Breast epithelium (tissue), 4 donors: Measurements from ENCODE around the gene BCL2. TPM values are rescaled to one million over a fixed set of nuclear protein-coding genes. Genes with fewer than 3 reads are reported as not detected.

Experiments used
- DNase-seq, 2 donors: peaks; one replicate each; pipeline ENCODE4 v3.0.0-alpha.2; 2019; ENCODE audit warnings: low spot score in 2 of 2
- H3K27ac ChIP-seq, 2 donors: fragments of 200-600 bp; sonication (generic) in 1 of 2; one replicate each; pipeline ENCODE4 v1.5.1; 2016 to 2019; ENCODE audit warnings: mild to moderate bottlenecking in 1 of 2
- H3K27me3 ChIP-seq, 2 donors: fragments of 200-600 bp; sonication (generic) in 1 of 2; one replicate each; pipeline versions ENCODE4 v1.5.1 to v1.6.0; 2017 to 2019; ENCODE audit warnings: control low read depth in 1 of 2, mild to moderate bottlenecking in 1 of 2
- H3K36me3 ChIP-seq: fragments of 200-600 bp; one replicate; pipeline ENCODE4 v1.5.1; 2019
- H3K4me1 ChIP-seq, 2 donors: fragments of 200-600 bp; sonication (generic); one replicate each; pipeline ENCODE4 v1.5.1; 2016 to 2019; ENCODE audit warnings: control low read depth in 1 of 2
- H3K4me3 ChIP-seq, 3 donors: fragments of 200-600 bp; sonication (generic); 1 replicate in 2 of 3; 2 replicates in 1 of 3; pipeline ENCODE4 v1.5.1; 2016 to 2019; ENCODE audit warnings: mild to moderate bottlenecking in 3 of 3, moderate library complexity in 2 of 3
- H3K9me3 ChIP-seq, 2 donors: fragments of 200-600 bp; sonication (generic) in 1 of 2; one replicate each; pipeline ENCODE4 v1.5.1; 2016 to 2019; ENCODE audit warnings: control low read depth in 1 of 2
- POLR2A ChIP-seq: fragments of 450-650 bp; IDR thresholded peaks from one replicate; pipeline ENCODE4 v1.6.1; 2016; ENCODE audit warnings: antibody characterized with exemption, mild to moderate bottlenecking, moderate library complexity
- POLR2AphosphoS5 ChIP-seq, 3 donors: sonication (generic); formaldehyde crosslinking; IDR thresholded peaks; one replicate each; pipeline ENCODE4 v1.6.1; 2017; ENCODE audit warnings: antibody characterized with exemption in 3 of 3
- intact Hi-C: fragments of 100-400 bp; cut with DNase I; formaldehyde crosslinking; loops from one replicate; pipeline ENCODE4 v1.15.1; 2023; ENCODE audit warnings: low total_unique reads
- total RNA-seq, 3 donors: library from RNA; depleted of rRNA; stranded (reverse); fragments of >200 nt; gene quantifications; one replicate each; pipeline ENCODE4 v1.1.0, GENCODE V29; 2016
- TF ChIP-seq, protein P1 (sequence below), 3 donors: fragments of 450-650 bp; IDR thresholded peaks; one replicate each; pipeline ENCODE4 v1.5.1; 2016 to 2017; ENCODE audit warnings: antibody characterized with exemption in 3 of 3, mild to moderate bottlenecking in 3 of 3, moderate library complexity in 3 of 3

The BCL2 gene
- total RNA-seq, 3 donors from 2014 or later, result 41.3 to 82.5 (median 43.6) TPM

DNA sequence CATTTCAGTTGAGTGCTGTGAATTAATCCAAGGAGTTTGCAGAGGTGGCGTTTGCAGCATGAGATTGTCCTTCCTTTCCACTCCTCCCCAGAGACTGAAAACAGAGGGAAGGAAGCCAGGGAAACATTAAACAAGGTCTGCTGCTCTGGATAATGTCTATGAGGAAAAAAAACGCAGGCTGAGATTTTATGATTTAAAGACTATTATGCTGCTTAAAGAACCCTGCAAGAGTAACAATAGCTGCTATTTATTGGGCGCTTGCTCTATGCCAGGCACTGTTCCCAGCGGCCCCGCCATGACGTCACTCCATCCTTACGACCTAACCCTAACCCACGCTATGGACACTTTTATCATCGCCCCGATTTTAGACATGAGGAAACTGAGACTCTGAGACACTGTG lies 222.4 kb downstream of the BCL2 start:
- Histone ChIP-seq H3K36me3 (no peaks in the 10 kb centered on the region), H3K4me3 (no peak overlapping the region), H3K9me3 (no peaks in the 10 kb centered on the region), H3K4me1 (no peaks in the 10 kb centered on the region), H3K27me3 (no peaks in the 10 kb centered on the region), H3K27ac (no peak overlapping the region)
- intact Hi-C loops, result no loop called here
- no peak for DNase-seq
- TF ChIP-seq POLR2AphosphoS5 (IDR thresholded peaks at IDR 0.05) (no peak), POLR2A (no peak)
- TF ChIP-seq, protein P1, sequence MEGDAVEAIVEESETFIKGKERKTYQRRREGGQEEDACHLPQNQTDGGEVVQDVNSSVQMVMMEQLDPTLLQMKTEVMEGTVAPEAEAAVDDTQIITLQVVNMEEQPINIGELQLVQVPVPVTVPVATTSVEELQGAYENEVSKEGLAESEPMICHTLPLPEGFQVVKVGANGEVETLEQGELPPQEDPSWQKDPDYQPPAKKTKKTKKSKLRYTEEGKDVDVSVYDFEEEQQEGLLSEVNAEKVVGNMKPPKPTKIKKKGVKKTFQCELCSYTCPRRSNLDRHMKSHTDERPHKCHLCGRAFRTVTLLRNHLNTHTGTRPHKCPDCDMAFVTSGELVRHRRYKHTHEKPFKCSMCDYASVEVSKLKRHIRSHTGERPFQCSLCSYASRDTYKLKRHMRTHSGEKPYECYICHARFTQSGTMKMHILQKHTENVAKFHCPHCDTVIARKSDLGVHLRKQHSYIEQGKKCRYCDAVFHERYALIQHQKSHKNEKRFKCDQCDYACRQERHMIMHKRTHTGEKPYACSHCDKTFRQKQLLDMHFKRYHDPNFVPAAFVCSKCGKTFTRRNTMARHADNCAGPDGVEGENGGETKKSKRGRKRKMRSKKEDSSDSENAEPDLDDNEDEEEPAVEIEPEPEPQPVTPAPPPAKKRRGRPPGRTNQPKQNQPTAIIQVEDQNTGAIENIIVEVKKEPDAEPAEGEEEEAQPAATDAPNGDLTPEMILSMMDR (IDR thresholded peaks at IDR 0.05), result no peak

DNA sequence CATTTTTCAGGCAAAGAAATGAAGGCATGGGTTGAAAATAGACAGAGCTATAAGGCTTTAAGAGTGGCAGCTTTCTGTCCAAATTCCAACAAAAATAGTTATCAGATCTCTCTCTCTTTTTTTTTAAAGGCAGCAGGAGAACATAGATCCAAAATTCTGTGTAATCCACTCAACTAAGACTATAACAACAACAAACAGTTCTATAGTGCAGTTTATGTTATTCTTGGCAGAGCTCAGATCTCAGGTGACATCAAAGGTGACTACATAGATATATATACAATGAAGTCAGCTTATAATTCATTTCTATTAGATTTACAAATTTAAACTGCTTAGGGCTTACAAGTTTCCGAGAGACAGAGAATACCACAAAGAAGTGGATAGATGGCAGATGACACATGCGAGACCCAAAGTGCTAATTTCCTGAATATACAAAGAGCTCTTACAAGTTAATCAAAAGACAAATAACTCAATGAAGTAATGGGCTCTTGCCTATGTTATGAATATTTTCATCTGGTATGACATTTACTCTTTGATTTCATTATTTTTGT lies 223.2 kb downstream of the BCL2 start:
- intact Hi-C loops, result no loop called here
- TF ChIP-seq, protein P1 (IDR thresholded peaks at IDR 0.05), result no peak

DNA sequence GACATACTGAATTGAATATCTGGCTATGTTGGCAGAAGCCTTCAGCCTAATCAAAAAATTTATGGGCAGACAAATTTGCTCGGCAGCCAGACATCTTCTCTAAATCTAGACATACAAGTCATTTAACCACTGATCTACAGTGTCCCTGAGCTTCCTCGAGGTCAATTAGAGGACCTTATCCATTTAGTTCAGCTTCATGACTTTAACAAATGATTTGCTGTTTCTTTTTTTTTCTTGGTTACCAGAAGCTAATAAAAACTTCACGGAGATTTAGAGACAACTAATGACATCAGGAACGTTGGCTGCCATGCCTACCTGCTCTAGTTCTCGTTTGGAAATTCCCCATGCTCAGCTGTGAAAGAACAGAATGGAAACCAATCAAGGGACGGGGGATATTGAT lies 223.8 kb downstream of the BCL2 start:
- H3K27me3 ChIP-seq, result no peaks in the 10 kb centered on the region
- intact Hi-C loops, result no loop called here
- H3K4me3 ChIP-seq, result no peak overlapping the region
- H3K27ac ChIP-seq, result no peak overlapping the region
- no peak for DNase-seq
- TF ChIP-seq, protein P1 (IDR thresholded peaks at IDR 0.05), result no peak
- TF ChIP-seq POLR2A (no peak), POLR2AphosphoS5 (IDR thresholded peaks at IDR 0.05) (no peak)
- H3K4me1 ChIP-seq, result no peaks in the 10 kb centered on the region
- H3K36me3 ChIP-seq, result no peaks in the 10 kb centered on the region
- H3K9me3 ChIP-seq, result no peaks in the 10 kb centered on the region

More for the DNA sequence above, 223.2 kb downstream of the BCL2 start:
- no peak for DNase-seq
- no peaks in the 10 kb centered on the region for H3K27me3 ChIP-seq
- H3K4me1 ChIP-seq, result no peaks in the 10 kb centered on the region
- H3K27ac ChIP-seq, result no peak overlapping the region
- no peak overlapping the region for H3K4me3 ChIP-seq
- H3K36me3 ChIP-seq, result no peaks in the 10 kb centered on the region
- H3K9me3 ChIP-seq, result no peaks in the 10 kb centered on the region

DNA sequence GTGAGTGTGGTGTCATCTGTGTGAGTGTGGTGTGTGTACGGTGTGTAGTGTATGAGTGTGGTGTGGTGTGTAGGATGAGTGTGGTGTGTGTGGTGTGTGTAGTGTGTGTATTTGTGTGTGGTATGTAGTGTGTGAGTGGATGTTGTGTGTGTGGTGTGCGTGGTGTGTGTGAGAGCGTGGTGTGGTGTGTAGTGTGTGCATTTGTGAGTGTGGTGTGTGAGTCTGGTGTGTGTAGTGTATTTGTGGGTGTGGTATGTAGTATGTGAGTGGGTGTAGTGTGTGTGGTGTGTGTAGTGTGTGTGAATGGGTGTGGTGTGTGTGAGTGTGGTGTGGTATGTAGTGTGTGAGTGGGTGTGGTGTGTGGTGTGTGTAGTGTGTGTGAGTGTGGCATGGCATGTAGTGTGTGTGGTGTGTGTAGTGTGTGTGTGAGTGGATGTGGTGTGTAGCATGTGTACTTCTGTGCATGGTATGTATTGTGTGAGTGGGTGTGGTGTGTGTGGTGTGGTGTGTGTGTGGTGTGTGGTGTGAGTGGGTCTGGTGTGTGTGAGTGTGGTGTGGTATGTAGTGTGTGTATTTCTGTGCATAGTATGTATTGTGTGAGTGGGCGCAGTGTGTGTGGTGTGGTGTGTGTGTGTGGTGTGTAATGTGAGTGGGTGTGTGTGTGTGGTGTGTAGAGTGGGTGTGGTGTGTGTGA lies 227.8 kb downstream of the BCL2 start:
- no peaks in the 10 kb centered on the region for H3K9me3 ChIP-seq
- no peak overlapping the region for H3K27ac ChIP-seq
- no peaks in the 10 kb centered on the region for H3K4me1 ChIP-seq
- H3K27me3 ChIP-seq, result no peaks in the 10 kb centered on the region
- intact Hi-C loops, result no loop called here
- no peaks in the 10 kb centered on the region for H3K36me3 ChIP-seq
- DNase-seq, result no peak
- TF ChIP-seq, protein P1 (IDR thresholded peaks at IDR 0.05), result no peak
- TF ChIP-seq POLR2A, result no peak
- no peak for TF ChIP-seq POLR2AphosphoS5 (IDR thresholded peaks at IDR 0.05)
- H3K4me3 ChIP-seq, result no peak overlapping the region

DNA sequence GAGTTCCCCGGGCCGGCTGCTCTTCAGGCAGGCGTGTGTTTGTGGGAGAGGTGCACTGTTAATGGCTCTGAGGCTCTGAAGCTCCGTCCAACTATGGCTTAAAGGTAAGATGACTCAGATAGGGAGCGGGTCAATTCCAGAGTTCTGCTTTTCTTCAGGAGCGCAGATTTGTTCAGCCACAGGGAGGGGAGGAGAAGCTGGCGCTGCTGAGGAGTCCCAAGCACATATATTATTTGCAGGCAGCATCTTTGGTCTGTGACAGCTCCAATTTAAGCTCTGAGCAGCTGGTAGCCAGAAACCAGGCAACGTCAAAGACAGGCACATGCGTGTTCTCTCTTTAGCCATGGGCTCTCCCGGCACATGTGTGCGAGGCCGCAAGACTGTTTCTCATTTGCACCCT lies 229.2 kb downstream of the BCL2 start:
- Histone ChIP-seq H3K9me3 (no peaks in the 10 kb centered on the region), H3K36me3 (no peaks in the 10 kb centered on the region), H3K4me1 (no peaks in the 10 kb centered on the region), H3K4me3 (no peak overlapping the region), H3K27ac (no peak overlapping the region), H3K27me3 (no peaks in the 10 kb centered on the region)
- no peak for TF ChIP-seq POLR2A
- TF ChIP-seq, protein P1 (IDR thresholded peaks at IDR 0.05), result no peak
- TF ChIP-seq POLR2AphosphoS5 (IDR thresholded peaks at IDR 0.05), result no peak
- intact Hi-C loops, result no loop called here
- no peak for DNase-seq
